Measurements from ENCODE around the gene NKX3-2.

- no peak for TF ChIP-seq CTCF (conservative IDR thresholded peaks at IDR 0.05; ENCODE audit: low read length)
- no peak for TF ChIP-seq EZH2phosphoT487 (IDR thresholded peaks at IDR 0.05; ENCODE audit: borderline replicate concordance)
Measured at GRCh38 chr4:13570916-13571315, 26.6 kb upstream of the NKX3-2 start.
